Upper lobe of left lung (tissue), 4 donors: Measurements from ENCODE around the gene LRRC3.

ENCODE experiments used
- CTCF ChIP-seq, 6 experiments: fragments of 450-650 bp in 4 of 6; fragments of 200-600 bp in 2 of 6; sonication (generic) in 2 of 6; IDR thresholded peaks; one replicate each; pipeline ENCODE4 v1.5.1; 2016 to 2019; ENCODE audit warnings: antibody characterized with exemption in 6 of 6
- EP300 ChIP-seq, 4 donors: sonication (generic); formaldehyde crosslinking; IDR thresholded peaks; one replicate each; pipeline ENCODE4 v1.5.1; 2017; ENCODE audit warnings: antibody characterized with exemption in 4 of 4, control low read depth in 2 of 4

- TF ChIP-seq CTCF (IDR thresholded peaks at IDR 0.05) (no peak), EP300 (IDR thresholded peaks at IDR 0.05) (no peak)
Measured at GRCh38 chr21:44453120-44453519, 2.2 kb upstream of the LRRC3 start.
